ENCODE data around the gene C1R. TPM values are rescaled to one million over a fixed set of nuclear protein-coding genes. Genes with fewer than 3 reads are reported as not detected.

C1R gene
- total RNA-seq = 143 TPM
- long read RNA-seq, transcript C1R-215 (11 exons, 2,508 nt) = major isoform, 135 of 175 reads
- long read RNA-seq, partial matches to known transcripts = 36 of 175 reads
- long read RNA-seq, other reads (novel, unspliced or antisense) = 3 of 175 reads

- Histone ChIP-seq H3K4me3 (peak within 1 kb of the TSS; percentile 66), H3K27ac (replicated peaks) (peak within 1 kb of the TSS; percentile 74), H3K4me1 (peaks cover 26% of the 10 kb centered on the region), H3K9me3 (replicated peaks) (no peaks in the 10 kb centered on the region), H3K27me3 (ENCODE audit: low read depth) (no peaks in the 10 kb centered on the region), H3K36me3 (peaks cover 17% of the 10 kb centered on the region)
- DNase-seq = peak; percentile 71
- intact Hi-C loops (cut with micrococcal nuclease) = no loop called here
- peak; percentile 95 for TF ChIP-seq CTCF (IDR thresholded peaks at IDR 0.05; ENCODE audit: borderline replicate concordance)
Observed at GRCh38 chr12:7092229-7092985, at the start of gene C1R. Gene C1R, minus strand, starts transcription at chr12:7092445. Its CDS starts 57 bp downstream, at chr12:7092388.

GRCh38 chr12:7141351-7142005, 49.2 kb upstream of the C1R start:
- no peak for DNase-seq
- intact Hi-C loops (cut with micrococcal nuclease) = no loop called here

GRCh38 chr12:7139200-7139599, 47.0 kb upstream of the C1R start:
- TF ChIP-seq CTCF (IDR thresholded peaks at IDR 0.05; ENCODE audit: borderline replicate concordance) = no peak
- peaks cover 20% of the 10 kb centered on the region for H3K36me3 ChIP-seq
- DNase-seq = no peak
- H3K27ac ChIP-seq (replicated peaks) = no peak overlapping the region
- H3K9me3 ChIP-seq (replicated peaks) = no peaks in the 10 kb centered on the region
- no peak overlapping the region for H3K4me3 ChIP-seq
- H3K27me3 ChIP-seq (ENCODE audit: low read depth) = no peaks in the 10 kb centered on the region
- intact Hi-C loops (cut with micrococcal nuclease) = no loop called here
- no peaks in the 10 kb centered on the region for H3K4me1 ChIP-seq

More at GRCh38 chr12:7141351-7142005, 49.2 kb upstream of the C1R start:
- no peaks in the 10 kb centered on the region for H3K4me1 ChIP-seq
- no peaks in the 10 kb centered on the region for H3K27me3 ChIP-seq (ENCODE audit: low read depth)
- TF ChIP-seq CTCF (IDR thresholded peaks at IDR 0.05; ENCODE audit: borderline replicate concordance) = no peak
- H3K27ac ChIP-seq (replicated peaks) = no peak overlapping the region
- no peaks in the 10 kb centered on the region for H3K9me3 ChIP-seq (replicated peaks)
- peaks cover 7% of the 10 kb centered on the region for H3K36me3 ChIP-seq
- H3K4me3 ChIP-seq = no peak overlapping the region

- no peaks in the 10 kb centered on the region for H3K4me1 ChIP-seq
- H3K27ac ChIP-seq (replicated peaks) = no peak overlapping the region
- DNase-seq = no peak
- H3K9me3 ChIP-seq (replicated peaks) = no peaks in the 10 kb centered on the region
- intact Hi-C loops (cut with micrococcal nuclease) = no loop called here
- no peak for TF ChIP-seq CTCF (IDR thresholded peaks at IDR 0.05; ENCODE audit: borderline replicate concordance)
- H3K36me3 ChIP-seq = peaks cover 20% of the 10 kb centered on the region
- no peak overlapping the region for H3K4me3 ChIP-seq
- no peaks in the 10 kb centered on the region for H3K27me3 ChIP-seq (ENCODE audit: low read depth)
Observed at GRCh38 chr12:7137908-7138307, 45.7 kb upstream of the C1R start.

GRCh38 chr12:7136676-7137075, 44.4 kb upstream of the C1R start:
- Histone ChIP-seq H3K27me3 (ENCODE audit: low read depth) (no peaks in the 10 kb centered on the region), H3K4me1 (no peaks in the 10 kb centered on the region), H3K36me3 (peaks cover 20% of the 10 kb centered on the region), H3K9me3 (replicated peaks) (no peaks in the 10 kb centered on the region), H3K27ac (replicated peaks) (no peak overlapping the region), H3K4me3 (no peak overlapping the region)
- intact Hi-C loops (cut with micrococcal nuclease) = no loop called here
- DNase-seq = no peak
- TF ChIP-seq CTCF (IDR thresholded peaks at IDR 0.05; ENCODE audit: borderline replicate concordance) = no peak
